Fibroblast of skin of right quadriceps (primary cell): Measurements from ENCODE around the gene RPSA.
"Not testable (repeated sequence)": the region's sequence is repeated elsewhere in the genome, so short reads cannot be mapped to it uniquely, and the experiment has no call there.

Experiments used
- DNase-seq: peaks from one replicate; pipeline ENCODE4 v3.0.0-alpha.2; 2013

RPSA gene

DNA sequence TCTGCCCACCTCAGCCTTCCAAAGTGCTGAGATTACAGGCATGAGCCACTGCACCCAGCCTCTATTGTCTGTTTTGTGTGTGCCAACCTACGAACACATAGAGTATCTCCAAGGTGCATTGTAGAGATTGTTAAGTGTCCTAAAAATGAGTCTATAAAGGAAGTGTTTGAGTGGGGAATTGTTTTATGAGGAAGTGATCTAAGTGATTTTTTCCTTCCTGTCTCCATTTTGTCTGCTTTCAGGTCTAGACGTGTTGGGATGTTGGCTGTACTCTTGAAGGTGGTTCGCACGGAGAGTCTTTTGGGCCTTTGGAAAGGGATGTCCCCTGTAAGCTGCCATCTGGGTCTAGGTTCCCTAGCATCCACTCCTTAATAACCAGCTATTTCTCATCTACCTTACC is 16.3 kb upstream of the RPSA start:
- DNase-seq: no peak

DNA sequence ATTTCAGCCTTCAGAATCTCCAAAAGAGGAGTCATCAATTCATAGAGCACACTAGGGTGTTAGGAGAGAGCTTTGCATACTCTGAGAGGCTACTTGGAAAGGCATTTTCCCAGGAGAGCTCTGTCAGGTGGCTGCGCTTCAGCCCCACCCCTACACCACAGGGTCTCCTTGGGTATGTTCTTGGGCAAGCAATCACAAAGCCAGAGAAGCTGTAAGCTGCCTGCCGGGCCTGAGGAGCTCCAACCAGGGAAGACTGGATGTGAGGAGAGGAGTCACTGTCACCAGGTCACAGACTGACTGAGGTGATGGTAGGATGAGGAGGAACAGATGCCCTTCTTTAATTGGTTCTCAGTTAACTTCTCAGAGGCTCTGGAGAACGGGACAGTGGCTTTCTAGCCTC is 9.8 kb upstream of the RPSA start:
- no peak for DNase-seq

DNA sequence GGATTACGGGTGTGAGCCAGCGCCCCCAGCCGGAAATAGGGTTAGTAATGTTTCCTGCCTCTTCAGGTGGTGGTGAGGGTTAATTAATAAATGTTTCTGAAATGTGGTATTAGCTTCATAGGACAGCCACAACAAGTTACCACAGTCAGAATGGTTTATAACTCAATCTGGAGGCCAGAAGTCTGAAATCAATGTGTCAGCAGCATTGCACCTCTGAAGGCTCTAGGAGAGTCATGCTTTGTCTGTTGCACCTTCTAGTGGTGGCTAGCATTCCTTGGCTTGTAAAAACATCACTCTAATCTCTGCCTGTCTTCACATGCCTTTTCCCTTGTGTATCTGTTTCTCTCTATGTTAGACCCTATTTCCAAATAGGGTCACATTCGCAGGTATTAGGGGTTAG is 7.8 kb upstream of the RPSA start:
- DNase-seq: no peak

DNA sequence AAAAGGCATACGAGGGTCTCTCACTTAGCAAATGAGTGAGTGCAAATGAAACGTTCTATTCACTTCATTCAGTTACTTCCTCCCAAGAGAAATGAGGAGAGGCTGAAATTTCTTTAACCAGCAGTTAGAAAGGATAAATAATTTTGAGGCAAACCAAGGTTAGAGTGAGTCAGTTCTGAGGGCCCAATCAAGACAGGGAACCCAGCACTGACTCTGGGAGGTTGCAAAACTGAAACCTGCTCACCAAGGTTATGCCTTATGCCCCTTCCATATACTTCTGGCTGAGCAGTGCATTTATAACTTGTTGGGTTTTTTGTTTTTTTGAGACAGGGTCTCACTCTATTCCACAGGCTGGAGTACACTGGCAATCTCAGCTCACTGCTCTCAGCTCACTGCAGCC is 4.5 kb upstream of the RPSA start:
- DNase-seq: no peak

DNA sequence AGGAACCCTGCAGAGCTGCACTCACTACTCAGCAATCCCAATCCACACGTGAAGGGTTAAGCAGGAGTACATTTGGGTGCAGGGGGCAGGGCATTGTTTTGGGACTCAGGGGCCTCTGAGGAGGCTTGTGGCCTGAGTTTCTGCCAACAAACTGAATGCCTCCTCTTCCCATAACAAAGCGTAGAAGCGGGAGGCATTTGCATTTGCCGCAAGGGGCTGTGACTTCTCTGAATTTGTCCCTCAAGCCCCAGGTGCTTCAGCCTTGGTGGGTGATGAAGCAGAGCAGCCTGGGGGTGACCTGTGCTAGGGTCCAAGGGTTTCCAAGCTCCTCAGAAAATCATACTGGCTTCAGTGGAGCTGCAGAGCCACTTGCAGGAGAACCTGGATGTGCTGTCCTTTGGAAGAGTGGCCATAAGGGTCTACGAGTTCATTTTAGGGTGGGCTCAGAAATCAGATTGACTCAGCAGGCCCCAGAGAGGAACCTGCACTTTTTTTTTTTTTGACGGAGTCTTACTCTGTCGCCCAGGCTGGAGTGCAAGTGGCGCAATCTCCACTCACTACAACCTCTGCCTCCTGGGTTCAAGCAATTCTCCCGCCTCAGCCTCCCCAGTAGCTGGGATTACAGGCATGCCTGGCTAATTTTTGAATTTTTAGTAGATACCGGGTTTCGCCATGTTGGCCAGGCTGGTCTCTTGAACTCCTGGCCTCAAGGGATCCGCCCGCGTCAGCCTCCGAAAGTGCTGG is 1.4 kb upstream of the RPSA start:
- DNase-seq: no peak

DNA sequence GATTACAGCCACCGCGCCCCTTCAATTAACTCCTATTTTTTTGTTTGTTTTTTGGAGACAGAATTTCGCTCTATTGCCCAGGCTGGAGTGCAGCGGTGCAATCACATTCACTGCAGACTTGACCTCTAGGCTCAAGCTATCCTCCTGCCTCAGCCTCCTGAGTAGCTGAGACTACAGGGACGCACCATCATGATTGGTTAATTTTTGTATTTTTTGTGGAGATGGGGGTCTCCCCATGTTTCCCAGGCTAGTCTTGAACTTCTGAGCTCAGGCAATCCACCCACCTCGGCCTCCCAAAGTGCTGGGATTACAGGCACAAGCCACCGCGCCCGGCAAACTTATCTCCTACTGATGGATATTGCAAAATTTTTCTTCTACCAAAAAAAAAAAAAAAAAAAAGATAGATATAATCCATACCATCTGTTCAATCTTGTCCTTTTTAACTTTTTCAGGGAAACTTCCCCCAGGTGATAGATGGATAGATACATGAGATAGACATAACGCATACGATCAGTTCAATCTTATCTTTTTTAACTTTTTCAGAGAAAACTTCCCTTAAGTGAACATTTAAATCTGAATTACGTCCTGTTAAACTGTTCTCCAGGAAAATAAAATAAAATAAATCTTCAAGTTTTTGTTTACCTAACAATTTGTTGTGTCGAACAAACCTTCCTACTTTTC is 693 bp upstream of the RPSA start:
- no peak for DNase-seq

DNA sequence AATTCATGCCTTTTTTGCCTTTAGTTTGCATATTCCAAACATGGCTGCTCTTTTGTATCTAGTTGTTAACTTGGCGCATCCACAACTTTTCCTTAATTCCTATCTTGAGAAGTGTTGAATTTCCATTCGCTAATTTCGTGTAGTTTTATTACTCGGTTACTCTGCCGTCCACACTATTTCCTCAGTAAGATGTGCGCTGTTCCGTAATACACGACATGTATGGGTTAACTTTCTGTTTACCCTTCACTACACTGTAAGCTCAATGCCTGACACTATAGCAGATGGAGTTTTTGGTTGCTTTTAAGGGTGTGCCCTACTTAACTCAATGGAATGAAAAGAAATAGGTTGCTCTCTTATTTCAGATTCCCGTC is 724 bp downstream of the RPSA start:
- DNase-seq: no peak

DNA sequence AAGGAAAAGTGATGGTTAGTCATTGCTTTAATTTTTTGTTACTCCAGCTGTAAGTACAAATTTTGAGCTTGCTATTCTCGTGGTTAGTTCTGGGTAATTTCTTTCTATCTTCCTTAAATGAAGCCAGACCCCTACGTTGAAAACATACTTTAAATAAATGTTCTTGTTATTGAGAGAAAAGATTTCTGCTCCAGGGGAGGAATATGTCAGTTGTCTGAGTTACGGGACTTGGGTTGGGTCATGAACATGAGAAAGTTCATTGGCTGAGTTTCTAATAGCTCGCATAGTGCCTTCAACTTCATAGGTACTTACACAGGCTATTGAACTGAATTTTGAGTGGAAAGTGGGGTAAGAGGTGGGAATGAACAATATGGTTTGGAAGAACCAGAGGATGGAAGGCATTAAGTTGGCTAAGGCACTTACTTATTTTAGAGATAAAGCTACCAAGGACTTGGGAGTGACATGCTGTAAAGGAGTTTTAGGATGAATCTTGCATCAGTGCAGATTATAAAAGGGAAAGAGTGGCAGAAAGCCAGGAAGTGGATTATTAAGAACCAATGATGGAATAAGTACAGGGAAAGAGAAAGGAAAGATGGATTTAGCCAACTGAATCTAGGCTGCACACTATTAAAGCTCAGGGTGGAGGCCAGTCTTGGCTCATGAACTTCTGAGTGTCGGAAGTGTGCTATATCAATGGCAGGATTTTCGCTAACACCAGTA is 1.4 kb downstream of the RPSA start:
- DNase-seq: peak; percentile 23

DNA sequence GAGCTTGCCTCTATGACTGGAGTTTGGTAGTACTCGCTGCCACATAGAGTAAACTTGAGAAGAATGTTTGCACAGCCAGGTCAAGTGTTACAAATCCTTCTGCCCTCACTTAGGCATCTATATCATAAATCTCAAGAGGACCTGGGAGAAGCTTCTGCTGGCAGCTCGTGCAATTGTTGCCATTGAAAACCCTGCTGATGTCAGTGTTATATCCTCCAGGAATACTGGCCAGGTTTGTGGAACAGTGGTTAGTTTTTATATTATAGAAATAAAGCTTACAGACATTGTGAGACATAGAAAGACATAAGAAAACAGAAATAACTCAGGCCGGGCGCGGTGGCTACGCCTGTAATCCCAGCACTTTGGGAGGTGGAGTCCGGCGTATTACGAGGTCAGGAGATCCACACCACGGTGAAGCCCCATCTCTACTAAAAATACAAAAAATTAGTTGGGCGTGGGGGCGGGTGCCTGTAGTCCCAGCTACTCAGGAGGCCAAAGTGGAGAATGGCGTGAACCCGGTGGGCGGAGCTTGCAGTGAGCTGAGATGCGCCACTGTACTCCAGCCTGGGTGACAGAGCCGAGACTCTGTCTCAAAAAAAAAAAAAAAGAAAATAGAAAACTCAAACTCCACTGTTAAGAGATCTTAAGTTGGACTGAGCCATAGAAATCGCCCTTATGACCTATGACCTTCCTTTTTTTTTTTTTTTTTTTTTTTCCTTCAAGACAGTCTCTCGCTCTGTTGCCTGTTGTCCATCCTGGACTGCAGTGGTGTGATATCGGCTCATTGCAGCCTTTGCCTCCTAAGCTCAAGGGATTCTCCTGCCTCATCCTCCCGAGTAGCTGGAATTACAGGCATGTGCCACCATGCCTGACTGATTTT is 2.2 kb downstream of the RPSA start:
- no peak for DNase-seq

DNA sequence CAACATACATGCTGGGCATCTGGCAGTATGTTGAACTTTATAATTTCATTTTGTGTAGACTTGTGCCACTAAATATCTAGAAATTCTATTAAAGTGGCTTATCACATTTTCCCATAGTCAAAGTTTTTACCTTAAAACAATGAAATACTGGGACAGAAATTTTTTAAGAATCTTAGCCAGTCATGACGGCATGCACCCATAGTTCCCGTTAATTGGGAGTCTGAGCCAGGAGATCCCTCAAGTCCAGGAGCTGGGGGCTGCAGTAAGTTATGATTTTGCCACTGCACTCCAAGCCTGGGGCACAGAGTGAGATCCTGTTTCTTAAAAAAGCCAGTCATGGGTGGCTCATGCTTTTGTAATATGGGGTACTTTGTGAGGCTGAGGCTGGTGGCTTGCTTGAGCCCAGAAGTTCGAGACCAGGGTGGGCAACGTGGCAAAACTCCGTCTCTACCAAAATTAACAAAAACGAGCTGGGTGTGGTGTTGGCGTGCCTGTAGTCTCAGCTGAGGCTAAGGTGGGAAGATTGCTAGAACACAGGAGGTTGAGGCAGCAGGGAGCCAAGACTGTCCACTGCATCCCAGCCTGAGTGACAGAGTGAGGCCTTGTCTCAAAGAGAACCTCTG is 3.1 kb downstream of the RPSA start:
- DNase-seq: no peak

DNA sequence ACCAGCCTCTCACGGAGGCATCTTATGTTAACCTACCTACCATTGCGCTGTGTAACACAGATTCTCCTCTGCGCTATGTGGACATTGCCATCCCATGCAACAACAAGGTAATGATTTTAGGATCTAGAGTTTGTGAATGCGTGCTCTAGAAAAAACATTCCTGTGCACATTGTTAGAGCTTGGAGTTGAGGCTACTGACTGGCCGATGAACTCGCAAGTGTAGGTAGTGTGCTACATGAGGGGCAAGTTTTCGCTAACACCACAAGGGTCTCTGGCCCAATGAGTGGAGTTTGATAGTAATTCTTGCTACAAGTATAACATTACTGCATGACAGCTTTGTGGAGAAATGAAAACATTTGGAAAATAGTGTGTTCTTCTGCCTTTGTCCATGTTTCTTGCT is 4.4 kb downstream of the RPSA start:
- DNase-seq: no peak

DNA sequence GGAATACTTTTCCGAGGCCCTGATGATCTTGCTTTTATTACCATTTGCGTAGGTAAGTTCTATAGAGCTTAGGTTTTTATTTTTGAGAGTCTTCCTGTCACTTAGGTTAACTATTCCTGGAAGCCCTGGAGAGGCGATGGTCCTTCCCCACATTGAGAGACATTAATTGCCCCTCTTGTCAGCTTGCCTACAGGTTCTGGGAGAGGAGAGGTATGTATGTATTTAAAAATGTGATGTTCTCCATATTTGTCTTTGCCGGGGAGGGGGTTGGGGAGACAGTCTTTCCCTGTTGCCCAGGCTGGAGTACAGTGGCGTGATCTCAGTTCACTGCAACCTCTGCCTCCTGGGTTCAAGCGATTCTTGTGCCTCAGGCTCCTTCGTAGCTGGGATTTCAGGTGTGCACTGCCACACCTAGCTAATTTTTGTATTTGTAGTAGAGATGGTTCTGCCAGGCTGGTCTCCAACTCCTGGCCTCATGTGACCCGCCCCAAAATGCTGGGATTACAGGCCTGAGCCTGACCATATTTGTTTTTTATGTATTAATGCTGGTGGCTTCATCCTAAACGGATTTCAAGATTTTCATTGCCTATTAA is 6.2 kb downstream of the RPSA start:
- DNase-seq: no peak

DNA sequence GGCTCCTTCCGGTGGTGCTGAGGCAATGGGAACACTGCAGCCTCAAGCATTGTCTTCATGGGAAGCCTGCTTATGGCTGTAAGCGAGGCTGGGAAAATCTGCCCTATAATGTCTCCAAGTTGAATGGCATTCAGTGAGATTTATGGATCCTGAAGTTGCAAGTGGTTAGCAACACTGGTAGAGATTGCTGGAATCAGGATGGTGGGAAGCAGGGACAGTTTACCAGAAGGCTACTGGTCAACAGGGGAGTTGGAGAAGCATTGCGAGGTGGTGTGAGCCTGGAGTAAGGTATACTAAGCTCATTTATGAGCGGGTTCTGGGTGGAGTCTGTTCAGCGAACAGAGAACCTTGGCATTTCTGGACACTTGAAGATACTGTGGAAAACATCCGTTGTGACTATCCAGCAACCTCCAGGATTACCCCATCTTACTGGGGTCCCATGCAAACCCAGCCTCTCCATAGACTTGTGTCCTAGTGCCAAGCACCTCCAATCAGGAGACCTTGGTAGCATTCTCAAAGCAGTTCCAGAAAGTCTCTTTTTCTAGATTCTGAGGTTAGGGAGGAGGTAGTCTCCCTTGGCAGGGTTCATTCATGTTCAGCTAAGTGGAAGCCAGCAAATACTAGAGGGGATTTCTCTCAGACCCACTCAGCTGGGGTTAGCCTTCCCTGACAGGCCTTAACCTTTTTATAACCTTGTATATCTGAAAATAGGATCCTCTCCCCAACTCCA is 7.3 kb downstream of the RPSA start:
- DNase-seq: peak; percentile 12

DNA sequence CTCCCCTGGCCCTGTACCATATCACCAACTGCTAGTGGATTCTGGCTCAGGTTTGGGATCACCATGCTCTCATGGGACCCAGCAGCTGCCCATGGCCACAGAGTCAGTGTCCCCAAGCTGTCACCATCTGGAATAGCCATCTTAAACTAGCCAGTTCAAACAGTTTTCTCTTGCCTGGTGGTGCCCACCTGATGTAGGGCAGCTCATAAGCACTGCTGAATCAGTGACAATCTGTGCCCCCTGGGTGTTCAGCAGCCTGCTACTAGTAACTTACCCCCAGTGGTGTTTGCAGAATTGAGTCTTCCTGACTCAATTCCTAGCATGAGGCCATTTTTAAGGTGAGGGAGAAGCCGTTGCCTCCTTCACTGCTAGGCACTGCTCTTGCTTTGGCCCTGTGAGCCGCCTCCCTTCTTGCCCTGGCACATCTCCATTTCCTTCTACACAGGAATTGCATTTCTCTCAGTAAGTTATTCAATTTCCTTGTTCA is 7.9 kb downstream of the RPSA start:
- DNase-seq: peak; percentile 17

DNA sequence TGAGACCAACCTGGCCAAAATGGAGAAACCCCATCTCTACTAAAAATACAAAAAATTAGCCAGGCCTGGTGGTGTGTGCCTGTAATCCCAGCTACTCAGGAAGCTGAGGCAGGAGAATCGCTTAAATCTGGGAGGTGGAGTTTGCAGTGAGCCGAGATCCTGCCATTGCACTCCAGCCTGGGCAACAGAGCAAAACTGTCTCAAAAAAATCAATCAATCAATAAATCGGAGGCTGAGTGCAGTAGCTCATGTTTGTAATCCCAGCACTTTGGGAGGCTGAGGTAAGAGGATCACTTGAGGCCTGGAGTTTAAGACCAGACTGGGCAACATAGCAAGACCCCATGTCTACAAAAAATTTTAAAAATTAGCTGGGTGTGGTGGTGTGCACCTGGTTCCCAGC is 8.8 kb downstream of the RPSA start:
- not testable (repeated sequence) for DNase-seq

DNA sequence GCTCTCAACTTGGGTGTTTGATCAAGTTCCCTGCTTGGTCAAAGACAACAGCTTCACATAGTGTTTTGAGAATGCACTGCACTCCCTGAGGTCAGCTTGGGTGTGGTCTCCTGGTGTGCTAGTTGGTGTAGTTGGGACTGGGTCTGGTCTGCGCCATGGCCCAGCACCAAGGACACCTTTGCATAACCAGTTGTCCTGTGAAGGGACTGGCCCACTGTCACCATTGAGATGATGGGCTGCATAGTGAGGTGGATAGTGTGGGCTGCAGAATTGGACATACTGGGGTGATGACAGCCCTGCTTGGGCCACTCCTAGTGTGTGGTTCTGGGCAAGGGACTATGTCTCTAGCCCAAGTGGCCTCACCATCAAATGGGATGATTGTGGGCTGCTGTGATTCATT is 9.5 kb downstream of the RPSA start:
- no peak for DNase-seq

DNA sequence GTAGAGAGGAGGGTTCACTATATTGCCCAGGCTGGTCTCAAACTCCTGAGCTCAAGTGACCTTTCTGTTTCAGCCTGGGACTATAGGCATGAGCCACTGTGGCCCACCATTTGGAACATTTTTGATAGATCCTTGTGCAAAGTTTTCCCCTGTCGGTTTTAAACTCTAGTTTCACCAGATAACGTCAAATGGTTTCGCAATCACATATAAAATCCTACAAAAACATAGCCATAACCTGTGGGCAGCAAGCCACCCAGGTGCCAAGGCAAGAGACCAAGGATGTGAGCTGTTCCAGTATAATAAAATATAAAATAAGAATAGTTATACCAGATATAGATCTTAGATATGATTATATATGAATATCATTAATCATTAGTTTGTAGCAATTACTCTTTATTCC is 10.5 kb downstream of the RPSA start:
- DNase-seq: not testable (repeated sequence)

DNA sequence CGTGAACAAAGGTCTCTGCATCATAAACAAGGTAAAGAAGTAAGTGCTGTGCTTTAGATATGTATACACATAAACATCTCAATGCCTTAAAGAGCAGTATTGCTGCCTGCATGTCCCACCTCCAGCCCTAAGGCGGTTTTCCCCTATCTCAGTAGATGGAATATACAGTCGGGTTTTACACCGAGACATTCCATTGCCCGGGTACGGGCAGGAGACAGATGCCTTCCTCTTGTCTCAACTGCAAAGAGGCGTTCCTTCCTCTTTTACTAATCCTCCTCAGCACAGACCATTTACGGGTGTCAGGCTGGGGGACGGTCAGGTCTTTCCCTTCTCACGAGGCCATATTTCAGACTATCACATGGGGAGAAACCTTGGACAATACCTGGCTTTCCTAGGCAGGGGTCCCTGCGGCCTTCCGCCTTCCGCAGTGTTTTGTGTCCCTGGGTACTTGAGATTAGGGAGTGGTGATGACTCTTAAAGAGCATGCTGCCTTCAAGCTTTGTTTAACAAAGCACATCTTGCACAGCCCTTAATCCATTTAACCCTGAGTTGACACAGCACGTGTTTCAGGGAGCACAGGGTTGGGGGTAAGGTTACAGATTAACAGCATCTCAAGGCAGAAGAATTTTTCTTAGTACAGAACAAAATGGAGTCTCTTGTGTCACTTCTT is 12.2 kb downstream of the RPSA start:
- not testable (repeated sequence) for DNase-seq

DNA sequence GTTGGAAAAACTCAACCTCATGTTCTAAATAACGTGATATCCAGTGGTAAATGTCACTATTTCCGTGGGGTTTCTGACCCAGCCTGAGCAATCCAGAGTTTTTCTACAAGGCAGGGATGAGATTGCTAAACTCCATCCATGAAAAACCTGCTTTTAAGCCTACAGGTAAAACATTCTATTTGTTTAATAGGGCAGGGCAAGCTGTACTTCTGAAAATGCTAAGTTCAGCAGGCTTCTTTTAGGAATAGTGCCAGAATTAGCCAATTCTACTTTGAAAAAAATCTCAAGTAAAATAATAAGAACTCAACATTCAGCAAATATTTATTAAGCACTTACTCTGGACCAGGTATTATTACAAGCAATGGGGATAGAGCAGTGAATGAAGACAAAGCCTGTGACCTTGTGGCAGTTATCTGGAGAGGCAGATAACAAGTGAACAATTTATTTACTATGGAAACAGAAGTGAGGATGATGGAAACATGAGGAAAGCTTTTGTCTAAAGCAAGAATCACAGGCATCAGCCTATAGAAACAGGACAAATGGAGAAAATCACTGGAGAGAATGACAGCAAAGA is 13.3 kb downstream of the RPSA start:
- no peak for DNase-seq

DNA sequence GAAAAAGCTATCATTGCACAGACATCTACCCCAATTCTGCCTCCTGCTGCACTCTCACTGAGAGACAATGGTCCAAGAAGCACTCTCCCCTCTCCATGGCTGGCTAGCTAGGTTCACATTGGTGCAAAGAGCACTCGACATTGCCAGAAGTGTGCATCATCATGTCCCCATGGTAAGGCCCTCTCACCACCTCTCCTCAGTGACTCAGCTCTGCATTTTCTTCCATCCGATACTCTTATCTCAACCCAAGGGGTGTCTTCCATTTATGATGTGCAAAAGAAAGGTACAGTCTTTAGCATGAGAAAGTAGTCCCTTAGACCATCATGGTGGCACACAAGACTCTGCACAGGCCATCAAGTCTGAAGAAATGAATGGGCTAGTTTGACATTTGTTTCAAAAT is 14.0 kb downstream of the RPSA start:
- DNase-seq: no peak
